ENCODE results near the gene KLHDC4.

KLHDC4 gene

DNA sequence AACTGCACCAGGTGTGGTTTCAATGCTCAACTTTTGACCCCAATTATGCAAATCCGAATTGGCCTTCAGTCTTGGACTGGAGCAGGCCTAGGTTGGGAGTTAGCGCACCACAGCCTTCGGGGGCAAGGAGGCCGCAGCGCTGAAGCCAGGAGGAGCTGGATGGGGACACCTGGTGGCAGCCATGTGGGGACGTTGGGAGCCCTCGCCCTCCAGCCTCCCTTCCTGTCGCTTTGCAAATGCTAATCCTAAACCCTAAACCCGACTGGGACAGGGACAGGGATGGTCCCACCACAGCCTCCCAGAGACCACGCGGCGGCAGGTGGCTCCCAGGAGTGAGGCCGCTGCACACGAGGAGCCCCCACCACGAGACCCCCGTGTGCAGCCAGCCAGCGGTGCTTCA, 58.7 kb downstream of the KLHDC4 start:
- peak; percentile 42 for DNase-seq (ENCODE audit: low read depth, low spot score)
- Histone ChIP-seq H3K4me1 (ENCODE audit: insufficient read depth, insufficient read length) (peaks cover 14% of the 10 kb centered on the region), H3K9ac (ENCODE audit: insufficient read length, low read depth) (no peak overlapping the region), H3K4me3 (ENCODE audit: insufficient read length, low read depth) (no peak overlapping the region), H3K9me3 (ENCODE audit: insufficient read depth, low read length) (no peaks in the 10 kb centered on the region), H3K36me3 (ENCODE audit: insufficient read depth, insufficient read length, low read length) (peaks cover 84% of the 10 kb centered on the region), H3K27me3 (ENCODE audit: insufficient read depth, insufficient read length) (no peaks in the 10 kb centered on the region)
- no peak for TF ChIP-seq ZNF274 (IDR thresholded peaks at IDR 0.05; ENCODE audit: low read depth, low read length)
- TF ChIP-seq YY1 (IDR thresholded peaks at IDR 0.05; ENCODE audit: insufficient read depth, insufficient read length): no peak
- no peak for TF ChIP-seq SUZ12 (IDR thresholded peaks at IDR 0.05; ENCODE audit: extremely low read depth, insufficient read depth, insufficient read length)

DNA sequence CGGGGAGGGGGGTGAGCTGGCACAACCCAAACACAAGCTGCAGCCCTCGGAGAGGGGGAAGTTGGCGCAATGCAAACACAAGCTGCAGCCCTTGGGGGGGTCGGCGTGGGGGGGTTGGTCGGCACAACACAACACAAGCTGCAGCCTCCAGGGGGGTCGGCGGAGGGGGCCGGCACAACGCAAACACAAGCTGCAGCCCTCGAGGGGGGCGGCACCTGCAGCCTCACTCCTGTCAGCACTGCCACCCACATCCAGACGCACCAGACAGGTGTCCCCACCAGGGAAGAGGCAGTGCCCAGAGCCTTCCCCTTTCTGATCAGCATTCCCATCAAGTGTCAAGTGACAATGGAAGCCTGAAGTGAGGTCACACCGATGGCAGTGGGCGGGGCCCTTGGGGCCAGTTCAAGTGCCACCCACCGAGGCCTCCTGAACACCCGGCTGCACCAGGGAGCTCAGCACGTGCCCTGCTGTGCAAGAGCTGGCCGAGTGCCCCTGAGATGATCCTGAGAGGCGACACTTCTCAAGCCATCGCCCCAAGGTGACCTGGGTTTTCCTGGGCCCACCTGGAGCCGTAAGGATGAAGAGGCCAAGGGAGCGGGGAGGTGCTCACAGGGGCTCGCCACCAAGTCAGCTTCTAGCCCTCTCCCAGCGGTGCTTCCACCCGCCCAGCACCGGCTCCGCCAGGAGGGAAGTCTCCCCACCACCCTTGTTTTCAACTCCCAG, 59.3 kb downstream of the KLHDC4 start:
- peaks cover 85% of the 10 kb centered on the region for H3K36me3 ChIP-seq (ENCODE audit: insufficient read depth, insufficient read length, low read length)
- no peaks in the 10 kb centered on the region for H3K9me3 ChIP-seq (ENCODE audit: insufficient read depth, low read length)
- H3K4me1 ChIP-seq (ENCODE audit: insufficient read depth, insufficient read length): peaks cover 14% of the 10 kb centered on the region
- DNase-seq (ENCODE audit: low read depth, low spot score): no peak
- TF ChIP-seq ZNF274 (IDR thresholded peaks at IDR 0.05; ENCODE audit: low read depth, low read length): no peak
- no peak for TF ChIP-seq YY1 (IDR thresholded peaks at IDR 0.05; ENCODE audit: insufficient read depth, insufficient read length)
- TF ChIP-seq SUZ12 (IDR thresholded peaks at IDR 0.05; ENCODE audit: extremely low read depth, insufficient read depth, insufficient read length): no peak
- no peaks in the 10 kb centered on the region for H3K27me3 ChIP-seq (ENCODE audit: insufficient read depth, insufficient read length)
- no peak overlapping the region for H3K4me3 ChIP-seq (ENCODE audit: insufficient read length, low read depth)
- H3K9ac ChIP-seq (ENCODE audit: insufficient read length, low read depth): no peak overlapping the region

DNA sequence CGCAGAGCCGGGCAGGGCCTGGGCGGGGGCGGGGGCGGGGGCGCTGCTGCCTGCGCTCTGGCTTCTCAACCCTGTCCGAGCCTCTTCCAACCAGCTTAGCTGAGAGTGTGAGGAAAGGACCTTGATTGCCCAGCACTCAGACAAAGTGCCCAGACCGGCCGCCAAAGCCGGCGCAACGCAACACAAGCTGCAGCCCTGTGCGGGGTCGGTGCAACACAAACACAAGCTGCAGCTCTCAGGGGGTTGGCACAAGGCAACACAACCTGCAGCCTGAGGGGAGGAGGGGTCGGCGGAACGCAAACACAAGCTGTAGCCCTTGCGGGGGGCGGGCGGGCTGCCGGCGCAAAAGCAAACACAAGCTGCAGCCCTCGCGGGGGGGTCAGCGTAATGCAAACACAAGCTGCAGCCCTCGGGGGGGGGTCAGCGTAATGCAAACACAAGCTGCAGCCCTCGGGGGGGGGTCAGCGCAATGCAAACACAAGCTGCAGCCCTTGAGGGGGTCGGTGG, 60.0 kb downstream of the KLHDC4 start:
- DNase-seq (ENCODE audit: low read depth, low spot score): no peak
- Histone ChIP-seq H3K4me3 (ENCODE audit: insufficient read length, low read depth) (no peak overlapping the region), H3K27me3 (ENCODE audit: insufficient read depth, insufficient read length) (no peaks in the 10 kb centered on the region), H3K36me3 (ENCODE audit: insufficient read depth, insufficient read length, low read length) (peaks cover 85% of the 10 kb centered on the region), H3K9me3 (ENCODE audit: insufficient read depth, low read length) (no peaks in the 10 kb centered on the region), H3K4me1 (ENCODE audit: insufficient read depth, insufficient read length) (peaks cover 14% of the 10 kb centered on the region), H3K9ac (ENCODE audit: insufficient read length, low read depth) (no peak overlapping the region)
- TF ChIP-seq YY1 (IDR thresholded peaks at IDR 0.05; ENCODE audit: insufficient read depth, insufficient read length) (no peak), ZNF274 (IDR thresholded peaks at IDR 0.05; ENCODE audit: low read depth, low read length) (no peak), SUZ12 (IDR thresholded peaks at IDR 0.05; ENCODE audit: extremely low read depth, insufficient read depth, insufficient read length) (no peak)

DNA sequence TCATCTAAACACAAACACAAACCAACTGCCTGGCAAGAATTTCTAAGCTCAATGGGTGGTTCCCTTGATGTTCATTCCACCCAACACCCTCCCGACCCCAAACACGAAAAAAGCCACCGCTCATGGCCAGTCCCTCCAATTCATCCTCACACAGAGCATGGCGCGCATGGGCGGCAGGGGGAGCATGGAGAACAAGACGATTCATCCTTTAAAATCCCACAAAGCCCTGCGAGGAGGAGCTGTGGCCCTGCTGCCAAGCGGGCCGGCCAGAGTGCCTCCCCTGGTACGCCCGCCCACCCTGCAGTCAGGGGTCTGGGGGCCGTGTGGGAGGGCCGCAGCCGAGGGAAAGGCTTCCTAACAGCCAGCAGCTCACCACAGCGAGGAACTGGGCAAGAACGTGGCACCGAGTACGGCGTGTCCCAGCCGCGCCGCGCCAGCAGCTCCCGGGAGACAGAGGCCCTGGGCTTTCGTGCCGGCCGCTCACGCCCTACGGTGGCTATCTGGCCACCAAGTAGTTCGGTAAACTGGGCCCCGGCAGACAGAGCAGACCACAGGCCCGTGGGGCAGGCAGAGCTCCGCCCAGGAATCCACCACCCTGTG, 60.9 kb downstream of the KLHDC4 start:
- Histone ChIP-seq H3K4me3 (ENCODE audit: insufficient read length, low read depth) (no peak overlapping the region), H3K27me3 (ENCODE audit: insufficient read depth, insufficient read length) (no peaks in the 10 kb centered on the region), H3K9ac (ENCODE audit: insufficient read length, low read depth) (no peak overlapping the region), H3K9me3 (ENCODE audit: insufficient read depth, low read length) (no peaks in the 10 kb centered on the region), H3K36me3 (ENCODE audit: insufficient read depth, insufficient read length, low read length) (peaks cover 82% of the 10 kb centered on the region), H3K4me1 (ENCODE audit: insufficient read depth, insufficient read length) (peaks cover 14% of the 10 kb centered on the region)
- DNase-seq (ENCODE audit: low read depth, low spot score): no peak
- TF ChIP-seq ZNF274 (IDR thresholded peaks at IDR 0.05; ENCODE audit: low read depth, low read length) (no peak), YY1 (IDR thresholded peaks at IDR 0.05; ENCODE audit: insufficient read depth, insufficient read length) (no peak), SUZ12 (IDR thresholded peaks at IDR 0.05; ENCODE audit: extremely low read depth, insufficient read depth, insufficient read length) (no peak)

DNA sequence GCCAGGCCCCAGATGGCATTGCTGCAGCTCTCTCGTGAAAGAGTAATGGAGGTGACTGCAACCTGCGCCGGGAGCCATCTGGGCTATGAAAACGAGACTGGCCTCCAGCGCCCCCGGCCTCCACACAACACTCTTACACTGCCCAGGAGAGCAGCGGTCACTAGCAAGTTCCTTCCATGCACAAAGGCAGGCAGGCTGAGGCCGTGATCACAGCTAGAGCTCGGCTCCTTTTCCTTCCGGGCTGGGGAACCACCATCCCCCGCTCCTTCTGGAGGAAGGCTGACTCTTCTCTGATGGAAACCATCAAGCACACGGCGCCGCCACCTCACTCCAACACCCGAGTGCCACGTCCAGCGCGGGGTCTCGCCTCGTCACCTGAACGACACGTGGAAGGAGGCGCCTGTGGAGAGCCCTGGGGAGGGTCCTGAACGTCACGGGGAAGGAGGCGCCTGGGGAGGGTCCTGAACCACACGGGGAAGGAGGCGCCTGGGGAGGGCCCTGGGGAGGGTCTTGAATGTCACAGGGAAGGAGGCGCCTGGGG, 61.9 kb downstream of the KLHDC4 start:
- no peak overlapping the region for H3K9ac ChIP-seq (ENCODE audit: insufficient read length, low read depth)
- H3K36me3 ChIP-seq (ENCODE audit: insufficient read depth, insufficient read length, low read length): peaks cover 80% of the 10 kb centered on the region
- TF ChIP-seq ZNF274 (IDR thresholded peaks at IDR 0.05; ENCODE audit: low read depth, low read length): no peak
- TF ChIP-seq YY1 (IDR thresholded peaks at IDR 0.05; ENCODE audit: insufficient read depth, insufficient read length): no peak
- no peak for TF ChIP-seq SUZ12 (IDR thresholded peaks at IDR 0.05; ENCODE audit: extremely low read depth, insufficient read depth, insufficient read length)
- no peaks in the 10 kb centered on the region for H3K27me3 ChIP-seq (ENCODE audit: insufficient read depth, insufficient read length)
- H3K4me1 ChIP-seq (ENCODE audit: insufficient read depth, insufficient read length): peaks cover 14% of the 10 kb centered on the region
- no peak for DNase-seq (ENCODE audit: low read depth, low spot score)
- no peaks in the 10 kb centered on the region for H3K9me3 ChIP-seq (ENCODE audit: insufficient read depth, low read length)
- no peak overlapping the region for H3K4me3 ChIP-seq (ENCODE audit: insufficient read length, low read depth)

DNA sequence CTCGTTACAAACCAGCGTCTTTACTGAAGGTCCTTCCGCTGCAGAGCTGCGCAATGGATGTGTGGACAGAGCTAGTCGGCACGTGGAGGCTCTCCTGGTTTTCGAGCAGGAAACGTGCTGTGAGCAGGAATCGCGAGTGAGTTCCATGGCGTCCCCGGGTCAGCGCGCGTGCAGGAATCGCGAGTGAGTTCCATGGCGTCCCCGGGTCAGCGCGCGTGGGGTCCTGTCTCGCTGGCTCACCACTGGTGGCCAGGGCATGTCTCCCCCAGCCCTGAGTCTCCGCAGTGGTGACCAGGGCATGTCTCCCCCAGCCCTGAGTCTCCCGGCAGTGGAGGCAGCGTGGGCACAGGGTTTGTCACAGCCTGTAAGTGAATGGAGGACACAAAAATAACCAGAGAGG, 62.7 kb downstream of the KLHDC4 start:
- no peaks in the 10 kb centered on the region for H3K27me3 ChIP-seq (ENCODE audit: insufficient read depth, insufficient read length)
- no peak for DNase-seq (ENCODE audit: low read depth, low spot score)
- peaks cover 80% of the 10 kb centered on the region for H3K36me3 ChIP-seq (ENCODE audit: insufficient read depth, insufficient read length, low read length)
- no peak overlapping the region for H3K4me3 ChIP-seq (ENCODE audit: insufficient read length, low read depth)
- TF ChIP-seq YY1 (IDR thresholded peaks at IDR 0.05; ENCODE audit: insufficient read depth, insufficient read length) (no peak), ZNF274 (IDR thresholded peaks at IDR 0.05; ENCODE audit: low read depth, low read length) (no peak), SUZ12 (IDR thresholded peaks at IDR 0.05; ENCODE audit: extremely low read depth, insufficient read depth, insufficient read length) (no peak)
- H3K9me3 ChIP-seq (ENCODE audit: insufficient read depth, low read length): no peaks in the 10 kb centered on the region
- no peak overlapping the region for H3K9ac ChIP-seq (ENCODE audit: insufficient read length, low read depth)
- peaks cover 10% of the 10 kb centered on the region for H3K4me1 ChIP-seq (ENCODE audit: insufficient read depth, insufficient read length)

DNA sequence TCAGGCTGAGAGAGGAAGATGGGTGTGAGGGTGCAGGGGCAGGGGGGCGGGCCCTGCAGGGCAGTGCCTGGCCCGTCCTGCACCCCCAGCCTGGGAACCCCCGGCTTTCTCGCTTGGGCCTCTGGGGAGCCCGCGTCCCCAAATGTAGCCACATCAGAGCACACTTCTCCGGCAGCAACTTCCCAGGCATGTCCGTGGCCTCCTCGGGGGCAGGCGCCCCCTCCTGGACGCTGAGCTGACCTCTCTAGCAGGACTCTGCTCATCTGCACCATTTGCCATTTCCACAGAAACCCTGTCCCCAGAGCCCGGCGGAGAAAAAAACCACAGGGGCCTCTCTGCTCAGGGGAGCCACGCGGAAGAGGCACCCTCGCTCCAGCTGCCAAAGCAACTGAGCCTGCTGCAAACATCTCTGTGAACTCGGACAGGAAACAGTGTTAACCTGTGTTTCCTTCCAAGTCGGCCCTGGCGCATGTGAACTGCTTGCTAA, 63.4 kb downstream of the KLHDC4 start:
- no peak for TF ChIP-seq YY1 (IDR thresholded peaks at IDR 0.05; ENCODE audit: insufficient read depth, insufficient read length)
- no peak for TF ChIP-seq SUZ12 (IDR thresholded peaks at IDR 0.05; ENCODE audit: extremely low read depth, insufficient read depth, insufficient read length)
- H3K9ac ChIP-seq (ENCODE audit: insufficient read length, low read depth): no peak overlapping the region
- H3K4me1 ChIP-seq (ENCODE audit: insufficient read depth, insufficient read length): peaks cover 6% of the 10 kb centered on the region
- H3K9me3 ChIP-seq (ENCODE audit: insufficient read depth, low read length): no peaks in the 10 kb centered on the region
- H3K4me3 ChIP-seq (ENCODE audit: insufficient read length, low read depth): no peak overlapping the region
- DNase-seq (ENCODE audit: low read depth, low spot score): peak; percentile 39
- no peaks in the 10 kb centered on the region for H3K27me3 ChIP-seq (ENCODE audit: insufficient read depth, insufficient read length)
- peaks cover 80% of the 10 kb centered on the region for H3K36me3 ChIP-seq (ENCODE audit: insufficient read depth, insufficient read length, low read length)

Measured in NT2/D1 (cell line).